ENCODE measurements around the gene ABHD3. TPM values are rescaled to one million over a fixed set of nuclear protein-coding genes. Genes with fewer than 3 reads are reported as not detected.

Gene ABHD3
- total and polyA plus RNA-seq, 2 of the 8 experiments (the other 6 are each of a cell fraction or from before 2014, with no cell fraction given): 8.4 to 12.1 TPM

- Histone ChIP-seq H3K23me2 (ENCODE audit: low read depth, low read length) (no peaks in the 10 kb centered on the region), H3K56ac (replicated peaks; ENCODE audit: insufficient read length, low read depth, low read length) (no peak overlapping the region), H3K14ac (ENCODE audit: insufficient read length) (no peak overlapping the region), H2BK12ac (ENCODE audit: low read depth, low read length) (no peak overlapping the region), H4K5ac (ENCODE audit: insufficient read length, low read depth, low read length) (no peak overlapping the region), H3K9me3 (ENCODE audit: insufficient read depth in 2 of 2, low read depth in 1 of 2, low read length in 1 of 2) (no peaks in the 10 kb centered on the region), H2AK5ac (ENCODE audit: low read depth, low read length) (no peak overlapping the region), H3K23ac (ENCODE audit: insufficient read length) (no peak overlapping the region), H3K4ac (replicated peaks; ENCODE audit: insufficient read length, low read depth, low read length) (no peak overlapping the region), H3K79me1 (ENCODE audit: low read depth, low read length) (no peaks in the 10 kb centered on the region), H4K8ac (ENCODE audit: extremely low read depth, insufficient read depth, low read length) (no peak overlapping the region), H2AFZ (ENCODE audit: low read length) (no peak overlapping the region), H3K4me3 (ENCODE audit: extremely low read depth in 1 of 4, insufficient read depth in 2 of 4, low read depth in 3 of 4, low read length in 4 of 4) (no peak overlapping the region), H3K36me3 (ENCODE audit: control insufficient read depth in 2 of 4, insufficient read depth in 4 of 4, low read length in 3 of 4) (no peaks in the 10 kb centered on the region), H4K20me1 (replicated peaks in 1 of 2; ENCODE audit: control insufficient read depth in 1 of 2, insufficient read depth in 2 of 2, low read length in 2 of 2) (no peaks in the 10 kb centered on the region), H3K79me2 (ENCODE audit: control insufficient read depth in 1 of 2, insufficient read depth in 2 of 2, low read length in 2 of 2) (no peaks in the 10 kb centered on the region), H4K91ac (replicated peaks; ENCODE audit: insufficient read length, low read length) (no peak overlapping the region), H2BK20ac (ENCODE audit: low read length) (no peak overlapping the region), H3K4me2 (ENCODE audit: insufficient read depth in 1 of 2, low read depth in 2 of 2, low read length in 2 of 2) (no peak overlapping the region), H3K18ac (ENCODE audit: extremely low read depth, low read length) (no peak overlapping the region), H3K4me1 (replicated peaks in 1 of 4; ENCODE audit: control insufficient read depth in 3 of 4, insufficient read depth in 4 of 4, low read length in 3 of 4) (no peaks in the 10 kb centered on the region), H3K27ac (ENCODE audit: low read depth, low read length) (no peak overlapping the region), H3K27me3 (replicated peaks in 1 of 4; ENCODE audit: control insufficient read depth in 3 of 4, extremely low read depth in 1 of 4, insufficient read depth in 3 of 4, low read length in 3 of 4) (no peaks in the 10 kb centered on the region), H2BK5ac (ENCODE audit: low read depth, low read length) (no peak overlapping the region), H3K9ac (replicated peaks in 1 of 4; ENCODE audit: extremely low read depth in 1 of 4, low read depth in 3 of 4, low read length in 3 of 4) (no peak overlapping the region), H2BK120ac (replicated peaks; ENCODE audit: low read depth, low read length) (no peak overlapping the region), H2BK15ac (ENCODE audit: low read length) (no peak overlapping the region)
- DNase-seq (ENCODE audit: low read depth in 1 of 2, low spot score in 2 of 2): no peak
- no peak for FAIRE-seq
- CTCF ChIA-PET (ENCODE audit: partially characterized antibody): no interaction called here
- TF ChIP-seq BCL11A (IDR thresholded peaks at IDR 0.05; ENCODE audit: low read depth in 2 of 2, low read length in 2 of 2) (no peak), SP2 (IDR thresholded peaks at IDR 0.05; ENCODE audit: low read length) (no peak), CTCF (IDR thresholded peaks at IDR 0.05; ENCODE audit: control extremely low read depth in 1 of 3, insufficient read depth in 1 of 3, low read depth in 1 of 3, low read length in 3 of 3) (no peak), RNF2 (IDR thresholded peaks at IDR 0.05; ENCODE audit: borderline replicate concordance, low read depth, low read length, missing control alignments, poor library complexity, severe bottlenecking) (no peak), SUZ12 (IDR thresholded peaks at IDR 0.05; ENCODE audit: low read length) (no peak), EZH2 (IDR thresholded peaks at IDR 0.05; ENCODE audit: low read depth, low read length, severe bottlenecking) (no peak)
- POLR2A ChIA-PET (ENCODE audit: partially characterized antibody): no interaction called here
- WGBS, 2 experiments (ENCODE audit: extremely low coverage in 1 of 2, insufficient coverage in 1 of 2, insufficient read length in 1 of 2, insufficient replicate concordance in 2 of 2, low coverage in 1 of 2, low lambda C conversion rate in 2 of 2, missing lambda C conversion rate in 1 of 2): 91% methylated on average over 4 of the region's 4 CpGs; no CpG with 5 or more reads in 1 of the 2 experiments
These were observed 52.5 kb downstream of the ABHD3 start for GRCh38 chr18:21652073-21652472.

Measured in H1 (cell line).